Calu3 (cell line): Measurements from ENCODE around the gene CD8A. TPM values are rescaled to one million over a fixed set of nuclear protein-coding genes. Genes with fewer than 3 reads are reported as not detected.
A peak's percentile ranks its signal among the peaks of the same experiment; 100 is the strongest.
"Not testable (repeated sequence)": the region's sequence is repeated elsewhere in the genome, so short reads cannot be mapped to it uniquely, and the experiment has no call there.

Experiments used
- Bru-seq: library from RNA; stranded (reverse); fragments of 400-500 nt; gene quantifications from one replicate; lab custom pipeline; 2021; lab: Mats Ljungman, UMichigan
- BruChase-seq, 2 experiments: library from RNA; stranded (reverse); fragments of 400-500 nt; gene quantifications; one replicate each; lab custom pipeline; 2021; lab: Mats Ljungman, UMichigan
- BruUV-seq: library from RNA; stranded (reverse); fragments of 400-500 nt; replicated peaks from 2 replicates; lab custom pipeline; 2021; lab: Mats Ljungman, UMichigan
- CTCF ChIA-PET: fragments of 300-600 bp; sonication (Branson Sonifier 250); formaldehyde crosslinking; loops from one replicate; lab custom pipeline; 2022; ENCODE audit warnings: antibody characterized with exemption; lab: Charles Lee
- DNase-seq: peaks from one replicate; pipeline ENCODE4 v3.0.0; 2022
- H3K27ac Mint-ChIP-seq: one replicate; pipeline ENCODE4 v1.8.0; 2022; ENCODE audit warnings: mixed read lengths; ENCODE audit not compliant: unreplicated experiment
- H3K27me3 Mint-ChIP-seq: one replicate; pipeline ENCODE4 v1.8.0; 2022; ENCODE audit warnings: mixed read lengths; ENCODE audit not compliant: unreplicated experiment
- H3K36me3 Mint-ChIP-seq: one replicate; pipeline ENCODE4 v1.8.0; 2022; ENCODE audit warnings: mild to moderate bottlenecking, moderate library complexity, mixed read lengths; ENCODE audit not compliant: insufficient read depth, unreplicated experiment
- H3K4me1 Mint-ChIP-seq: one replicate; pipeline ENCODE4 v1.8.0; 2022; ENCODE audit warnings: mild to moderate bottlenecking, low read depth, mixed read lengths; ENCODE audit not compliant: unreplicated experiment
- H3K4me3 Mint-ChIP-seq: one replicate; pipeline ENCODE4 v1.8.0; 2022; ENCODE audit warnings: mild to moderate bottlenecking, low read depth, moderate library complexity, mixed read lengths; ENCODE audit not compliant: unreplicated experiment
- H3K9me3 Mint-ChIP-seq: one replicate; pipeline ENCODE4 v1.8.0; 2022; ENCODE audit warnings: low read depth, mixed read lengths; ENCODE audit not compliant: unreplicated experiment
- intact Hi-C: fragments of 100-400 bp; cut with micrococcal nuclease; formaldehyde crosslinking; loops from one replicate; pipeline ENCODE4 v1.10.0; 2022; ENCODE audit not compliant: unreplicated experiment
- long read RNA-seq: library from polyadenylated mRNA; stranded (forward); transcript quantifications from one replicate; pipeline ENCODE4 v2.0.0, GENCODE V29; 2022
- total RNA-seq: library from RNA; stranded (reverse); gene quantifications from 2 replicates; pipeline ENCODE4 v1.2.3, GENCODE V29; 2022
- TF ChIP-seq, protein P1 (sequence below): fragments of 200-600 bp; IDR thresholded peaks from one replicate; pipeline ENCODE4 v1.8.0; 2022; ENCODE audit warnings: antibody characterized with exemption; ENCODE audit not compliant: unreplicated experiment

Gene CD8A
- 0.20 and 0.31 TPM in 2 replicates for total RNA-seq
- Bru-seq, nascent RNA, result percentile 23 among the genes with signal in this experiment
- percentile 27 among the genes with signal in this experiment for BruChase-seq, experiment 1, labeled RNA remaining after a 6-hour chase
- BruChase-seq, experiment 2, labeled RNA remaining after a 2-hour chase, result percentile 27 among the genes with signal in this experiment
- long read RNA-seq, result 0 reads

DNA sequence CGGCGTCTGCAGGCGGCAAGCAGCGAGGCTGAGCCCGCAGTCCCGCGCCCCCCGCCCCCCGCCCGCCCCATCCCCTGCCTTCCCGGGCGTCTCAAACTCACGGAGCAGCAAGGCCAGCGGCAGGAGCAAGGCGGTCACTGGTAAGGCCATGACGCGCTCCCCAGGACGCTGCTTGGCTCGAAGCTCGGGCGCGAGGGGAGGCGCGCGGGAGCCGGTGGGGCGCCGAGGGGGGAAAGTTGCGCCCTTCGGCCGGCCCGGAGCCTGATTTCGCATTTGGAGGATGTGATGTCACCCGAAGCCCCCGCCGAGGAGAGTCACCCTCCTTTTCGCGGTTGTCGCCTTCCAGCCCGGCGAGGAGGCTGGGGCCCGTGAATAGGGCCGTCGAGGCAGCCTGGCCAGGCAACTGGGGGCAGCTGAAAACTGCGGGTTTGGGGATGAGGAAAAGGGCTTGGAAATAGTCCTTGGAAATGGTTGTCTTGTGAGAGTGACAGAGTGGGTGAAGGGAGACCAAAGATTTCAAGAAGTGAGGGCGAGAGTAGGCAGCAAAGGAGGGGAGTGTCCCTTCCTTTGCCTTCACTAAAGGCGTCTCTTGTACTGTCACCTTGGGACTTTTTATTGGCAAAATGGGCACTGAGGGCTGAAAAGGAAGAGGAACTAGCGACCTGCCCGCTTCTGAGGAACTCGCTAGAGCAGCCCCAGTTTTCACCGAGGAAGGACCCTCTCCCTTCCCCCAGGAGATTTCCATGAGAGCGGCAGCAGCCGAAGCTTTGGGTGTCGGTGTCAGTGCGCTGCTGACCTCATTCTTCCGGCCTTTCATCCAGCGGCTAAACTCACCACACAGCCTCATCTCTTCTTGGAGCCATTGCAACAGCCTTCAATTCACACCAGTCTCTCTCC lies at the start of gene CD8A:
Gene CD8A, minus strand, starts transcription at position 238 of the 897 bp plus-strand sequence. Its CDS starts 88 bp downstream, at position 150.
- TF ChIP-seq, protein P1, sequence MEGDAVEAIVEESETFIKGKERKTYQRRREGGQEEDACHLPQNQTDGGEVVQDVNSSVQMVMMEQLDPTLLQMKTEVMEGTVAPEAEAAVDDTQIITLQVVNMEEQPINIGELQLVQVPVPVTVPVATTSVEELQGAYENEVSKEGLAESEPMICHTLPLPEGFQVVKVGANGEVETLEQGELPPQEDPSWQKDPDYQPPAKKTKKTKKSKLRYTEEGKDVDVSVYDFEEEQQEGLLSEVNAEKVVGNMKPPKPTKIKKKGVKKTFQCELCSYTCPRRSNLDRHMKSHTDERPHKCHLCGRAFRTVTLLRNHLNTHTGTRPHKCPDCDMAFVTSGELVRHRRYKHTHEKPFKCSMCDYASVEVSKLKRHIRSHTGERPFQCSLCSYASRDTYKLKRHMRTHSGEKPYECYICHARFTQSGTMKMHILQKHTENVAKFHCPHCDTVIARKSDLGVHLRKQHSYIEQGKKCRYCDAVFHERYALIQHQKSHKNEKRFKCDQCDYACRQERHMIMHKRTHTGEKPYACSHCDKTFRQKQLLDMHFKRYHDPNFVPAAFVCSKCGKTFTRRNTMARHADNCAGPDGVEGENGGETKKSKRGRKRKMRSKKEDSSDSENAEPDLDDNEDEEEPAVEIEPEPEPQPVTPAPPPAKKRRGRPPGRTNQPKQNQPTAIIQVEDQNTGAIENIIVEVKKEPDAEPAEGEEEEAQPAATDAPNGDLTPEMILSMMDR, result no peak
- intact Hi-C loops, result no loop called here
- peaks cover 12% of the 10 kb centered on the region for H3K4me1 Mint-ChIP-seq
- H3K4me3 Mint-ChIP-seq, result peak within 1 kb of the TSS; percentile 58
- peaks cover 67% of the 10 kb centered on the region for H3K27me3 Mint-ChIP-seq
- no peak within 1 kb of the TSS for H3K27ac Mint-ChIP-seq
- DNase-seq, result no peak
- CTCF ChIA-PET, result no interaction called here
- H3K36me3 Mint-ChIP-seq, result no peaks in the 10 kb centered on the region
- peaks cover 8% of the 10 kb centered on the region for H3K9me3 Mint-ChIP-seq
- no TSS peak for BruUV-seq

DNA sequence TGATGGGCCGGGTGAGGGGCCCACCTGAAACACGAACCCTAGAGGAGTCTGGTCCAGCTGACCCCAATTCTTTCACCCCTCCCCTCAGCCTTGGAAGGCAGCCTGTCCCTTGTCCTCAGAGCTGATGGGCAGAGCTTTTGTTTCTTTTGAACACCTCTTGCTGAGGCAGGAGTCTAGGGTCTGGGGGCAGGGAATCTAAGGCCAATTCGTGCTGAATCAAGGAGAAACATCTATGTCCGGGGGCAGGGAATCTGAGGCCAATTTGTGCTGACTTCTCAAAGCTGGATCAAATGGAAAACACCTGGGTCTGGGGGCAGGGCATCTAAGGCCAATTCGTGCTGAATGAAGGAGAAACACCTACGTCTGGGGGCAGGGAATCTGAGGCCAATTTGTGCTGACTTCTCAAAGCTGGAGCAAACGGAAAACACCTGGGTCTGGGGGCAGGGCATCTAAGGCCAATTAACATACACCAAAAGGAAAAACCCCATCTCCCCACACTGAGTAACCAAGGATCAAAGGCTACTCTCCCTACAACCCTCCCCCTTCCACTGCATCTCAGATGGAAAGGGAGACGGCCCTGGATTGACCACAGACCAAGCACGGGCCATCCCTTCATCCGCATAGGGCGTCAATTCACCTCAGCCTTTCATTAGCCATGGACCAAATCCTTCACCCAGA lies 49.3 kb upstream of the CD8A start:
- CTCF ChIA-PET, BruUV-seq, intact Hi-C loops, H3K4me1 Mint-ChIP-seq, H3K9me3 Mint-ChIP-seq, H3K36me3 Mint-ChIP-seq, DNase-seq, H3K27me3 Mint-ChIP-seq, H3K4me3 Mint-ChIP-seq, H3K27ac Mint-ChIP-seq: not testable (repeated sequence)

DNA sequence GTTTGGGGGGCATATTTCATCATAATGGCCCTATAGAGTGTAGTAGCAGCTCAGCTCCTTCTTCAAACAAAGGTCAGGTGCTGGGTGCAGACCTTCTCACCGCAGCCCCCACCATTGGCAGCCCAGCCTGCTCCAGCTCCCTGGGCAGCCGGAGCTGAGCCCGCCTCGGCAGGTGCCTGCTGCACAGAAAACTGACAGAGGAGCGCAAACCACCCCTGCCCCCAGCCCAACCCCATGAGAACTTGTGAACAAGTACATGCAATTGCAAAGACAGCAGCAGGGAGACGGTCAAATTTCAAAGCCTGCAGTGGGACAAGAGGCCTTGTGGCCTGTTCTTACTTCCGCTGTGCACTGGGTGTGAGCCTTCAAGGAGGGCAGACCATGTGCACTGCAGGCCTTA lies 48.7 kb upstream of the CD8A start:
- intact Hi-C loops, H3K27me3 Mint-ChIP-seq, H3K27ac Mint-ChIP-seq, H3K36me3 Mint-ChIP-seq, H3K9me3 Mint-ChIP-seq, H3K4me3 Mint-ChIP-seq, H3K4me1 Mint-ChIP-seq, DNase-seq, CTCF ChIA-PET, BruUV-seq: not testable (repeated sequence)

DNA sequence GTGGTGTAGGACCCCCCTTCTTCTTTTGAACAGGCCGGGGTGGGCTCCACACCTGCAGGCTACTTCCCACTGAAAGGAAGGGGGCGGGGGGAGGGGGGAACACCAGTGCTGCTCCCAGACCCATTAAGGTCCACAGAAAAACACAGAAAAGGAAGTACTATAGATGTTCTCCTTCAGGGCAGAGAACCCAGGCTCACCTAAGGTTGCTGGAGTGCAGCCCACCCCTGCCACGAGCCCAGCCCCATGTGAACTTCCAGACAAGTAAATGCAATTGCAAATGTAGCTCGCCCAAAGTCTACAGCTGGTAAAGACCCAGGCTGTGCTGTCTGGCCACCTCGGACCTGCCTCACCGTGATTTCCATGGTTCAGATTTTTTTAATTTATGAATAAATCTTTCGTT lies 47.0 kb upstream of the CD8A start:
- H3K27me3 Mint-ChIP-seq, result peaks cover 13% of the 10 kb centered on the region
- H3K27ac Mint-ChIP-seq, H3K36me3 Mint-ChIP-seq, intact Hi-C loops, CTCF ChIA-PET, DNase-seq, H3K4me3 Mint-ChIP-seq, H3K4me1 Mint-ChIP-seq, H3K9me3 Mint-ChIP-seq: not testable (repeated sequence)
- TSS peak; percentile 65 for BruUV-seq

DNA sequence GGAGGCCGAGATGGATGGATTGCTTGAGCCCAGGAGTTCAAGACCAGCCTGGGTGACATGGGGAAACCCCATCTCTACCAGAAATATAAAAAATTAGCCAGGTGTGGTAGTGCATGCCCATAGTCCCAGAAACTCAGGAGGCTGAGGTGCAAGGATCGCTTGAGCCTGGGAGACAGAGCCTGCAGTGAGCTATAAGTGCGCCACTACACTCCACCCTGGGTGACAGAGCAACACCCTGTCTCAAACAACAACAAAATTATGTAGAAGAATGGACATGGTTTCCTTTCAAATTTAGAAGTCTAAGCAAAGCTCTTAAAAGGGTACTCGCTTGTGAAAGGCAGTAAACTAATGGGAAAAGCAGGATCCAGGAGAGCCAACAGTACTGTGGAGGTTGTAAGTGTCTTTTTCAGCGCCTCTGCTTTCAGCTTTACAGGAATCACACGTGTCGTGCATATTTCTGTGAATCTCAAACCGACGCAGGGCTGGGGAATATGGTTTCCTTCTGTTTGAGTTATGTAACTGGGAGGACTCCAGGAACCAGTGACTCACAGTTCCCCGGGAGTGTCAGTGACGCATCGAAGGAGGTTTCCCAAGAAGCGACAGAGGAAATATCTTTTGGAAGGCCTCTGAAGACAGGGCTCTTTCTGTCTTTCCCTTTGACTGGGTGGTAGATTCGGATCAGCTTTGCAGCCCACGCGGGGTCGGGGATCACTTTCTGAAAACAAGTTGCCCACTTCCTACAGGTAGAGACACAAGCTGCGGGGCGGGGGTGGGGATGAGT lies 46.4 kb upstream of the CD8A start:
- intact Hi-C loops, H3K36me3 Mint-ChIP-seq, BruUV-seq, H3K4me3 Mint-ChIP-seq, H3K4me1 Mint-ChIP-seq, H3K9me3 Mint-ChIP-seq, CTCF ChIA-PET: not testable (repeated sequence)
- DNase-seq, result peak; percentile 70
- peaks cover 13% of the 10 kb centered on the region for H3K27me3 Mint-ChIP-seq
- H3K27ac Mint-ChIP-seq, result peak overlapping the region; percentile 75

DNA sequence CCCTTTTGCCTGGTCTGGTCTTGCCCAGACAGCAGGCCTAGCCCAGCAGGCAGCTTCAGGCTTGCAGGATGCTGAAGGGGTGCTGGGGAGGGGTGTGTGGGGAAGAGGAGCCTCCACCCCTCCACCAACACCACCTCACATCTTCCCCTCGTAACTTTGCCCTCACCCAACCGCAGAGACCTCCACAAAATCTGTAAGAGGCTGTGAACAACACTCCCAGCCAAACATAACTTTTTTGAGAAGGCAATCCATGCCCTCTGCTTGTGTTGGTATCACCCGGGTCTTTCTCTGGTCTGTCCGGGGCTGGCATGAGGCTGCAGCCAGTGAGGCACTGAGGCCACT lies 44.8 kb upstream of the CD8A start:
- CTCF ChIA-PET, DNase-seq, BruUV-seq, H3K4me3 Mint-ChIP-seq, H3K9me3 Mint-ChIP-seq, H3K4me1 Mint-ChIP-seq, intact Hi-C loops, H3K27ac Mint-ChIP-seq, H3K36me3 Mint-ChIP-seq: not testable (repeated sequence)
- H3K27me3 Mint-ChIP-seq, result peaks cover 21% of the 10 kb centered on the region
